Duodenal mucosa (tissue), 2 donors: ENCODE results near the gene CDV3.
"Not testable (repeated sequence)": the region's sequence is repeated elsewhere in the genome, so short reads cannot be mapped to it uniquely, and the experiment has no call there.

Experiments used
- H3K27ac ChIP-seq: one replicate; pipeline ENCODE4 v1.7.0; 2013; ENCODE audit warnings: low read depth, low read length
- H3K27me3 ChIP-seq, 2 donors: one replicate each; pipeline ENCODE4 v1.7.0; 2013; ENCODE audit warnings: low read length in 2 of 2, control low read depth in 1 of 2; ENCODE audit not compliant: insufficient read depth in 2 of 2, control insufficient read depth in 1 of 2
- H3K36me3 ChIP-seq, 2 donors: one replicate each; pipeline ENCODE4 v1.7.0; 2013; ENCODE audit warnings: low read length in 2 of 2, control low read depth in 1 of 2; ENCODE audit not compliant: insufficient read depth in 2 of 2, control insufficient read depth in 1 of 2
- H3K4me1 ChIP-seq, 2 donors: one replicate each; pipeline ENCODE4 v1.7.0; 2013; ENCODE audit warnings: low read length in 2 of 2, control low read depth in 1 of 2; ENCODE audit not compliant: insufficient read depth in 2 of 2, control insufficient read depth in 1 of 2
- H3K4me3 ChIP-seq, 2 donors: one replicate each; pipeline ENCODE4 v1.7.0; 2013; ENCODE audit warnings: low read length in 2 of 2, low read depth in 1 of 2
- H3K9ac ChIP-seq, 2 donors: one replicate each; pipeline ENCODE4 v1.7.0; 2013; ENCODE audit warnings: low read length in 2 of 2, low read depth in 1 of 2
- H3K9me3 ChIP-seq, 2 donors: one replicate each; pipeline ENCODE4 v1.7.0; 2013; ENCODE audit warnings: low read length in 2 of 2, control low read depth in 1 of 2; ENCODE audit not compliant: control insufficient read depth in 1 of 2

CDV3 gene

DNA sequence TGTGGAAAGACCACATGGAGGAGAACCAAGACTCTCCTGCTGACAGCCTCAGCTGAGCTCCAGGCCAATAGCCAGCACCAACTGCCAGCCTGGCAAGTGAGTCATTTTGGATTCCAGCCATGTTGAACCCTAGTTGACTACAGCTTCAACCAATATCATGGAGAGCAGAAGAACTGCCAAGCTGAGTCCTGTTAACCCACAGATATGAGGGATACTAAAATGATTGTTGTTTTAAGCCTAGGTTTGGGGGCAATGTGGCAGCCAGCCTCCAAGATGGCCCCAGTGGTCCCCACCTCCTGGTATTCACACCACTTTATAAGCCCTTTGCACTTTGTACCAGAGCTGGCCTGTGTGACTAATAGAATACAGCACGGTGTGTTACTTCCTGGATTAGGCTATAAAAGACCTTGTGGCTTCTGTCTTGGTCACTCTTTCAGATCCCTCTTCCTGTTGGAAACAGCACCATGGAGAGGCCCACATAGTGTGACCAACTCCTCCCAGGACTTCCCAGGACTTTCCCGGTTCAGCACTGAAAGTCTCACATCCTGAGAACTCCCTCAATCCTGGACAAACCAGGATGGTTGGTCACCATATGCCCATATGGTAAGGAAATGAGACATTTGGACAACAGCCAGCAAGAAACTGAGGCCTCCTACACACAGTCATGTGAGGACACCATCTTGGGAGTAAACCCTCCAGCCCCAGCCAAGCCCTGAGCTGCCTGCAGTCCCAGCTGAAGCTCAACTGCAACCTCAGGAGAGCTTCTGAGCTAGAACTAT, 32.4 kb upstream of the CDV3 start:
- Histone ChIP-seq H3K27ac (peak overlapping the region; percentile 45), H3K27me3 (no peaks in the 10 kb centered on the region), H3K4me1 (peaks cover 10 to 14% of the 10 kb centered on the region in 2 donors), H3K36me3 (no peaks in the 10 kb centered on the region), H3K9me3 (peaks cover 0 to 5% of the 10 kb centered on the region in 2 donors), H3K9ac (no peak overlapping the region), H3K4me3 (peak overlapping the region in 1 of 2 donors; percentile 17)

DNA sequence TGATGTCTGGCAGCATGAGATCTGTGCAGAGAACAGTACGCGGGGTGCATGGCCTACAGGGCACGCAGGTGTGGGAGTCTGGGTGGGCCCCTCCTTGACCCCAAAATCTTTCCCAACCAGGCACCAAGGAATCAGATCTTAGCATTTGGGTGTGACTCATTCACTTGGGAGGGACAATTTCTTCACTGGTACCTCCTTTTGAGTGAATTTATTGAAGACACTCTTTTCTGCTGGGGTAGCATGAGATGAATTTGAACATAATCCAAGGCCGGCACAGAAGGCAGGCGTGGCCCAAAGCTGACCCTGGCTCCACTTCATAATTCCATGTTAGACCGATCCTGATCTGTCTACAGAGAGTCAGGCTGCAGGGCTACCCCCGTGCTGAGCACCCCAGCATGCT, 30.6 kb upstream of the CDV3 start:
- Histone ChIP-seq H3K27ac (no peak overlapping the region), H3K9me3 (peaks cover 0 to 5% of the 10 kb centered on the region in 2 donors), H3K4me1 (peaks cover 7 to 15% of the 10 kb centered on the region in 2 donors), H3K27me3 (no peaks in the 10 kb centered on the region), H3K4me3 (no peak overlapping the region), H3K9ac (no peak overlapping the region), H3K36me3 (no peaks in the 10 kb centered on the region)

- H3K27ac ChIP-seq, H3K27me3 ChIP-seq: not testable (repeated sequence)
These were observed 28.5 kb upstream of the CDV3 start for GRCh38 chr3:133544983-133545382.

GRCh38 chr3:133547432-133548041, 25.9 kb upstream of the CDV3 start:
- Histone ChIP-seq H3K36me3 (no peaks in the 10 kb centered on the region), H3K4me3 (no peak overlapping the region), H3K27ac (no peak overlapping the region), H3K9ac (no peak overlapping the region), H3K4me1 (peaks cover 0 to 6% of the 10 kb centered on the region in 2 donors), H3K27me3 (no peaks in the 10 kb centered on the region), H3K9me3 (no peaks in the 10 kb centered on the region)

More at GRCh38 chr3:133544983-133545382, 28.5 kb upstream of the CDV3 start:
- H3K36me3 ChIP-seq, H3K4me3 ChIP-seq, H3K9ac ChIP-seq, H3K9me3 ChIP-seq: not testable (repeated sequence)
- H3K4me1 ChIP-seq: peaks cover 7 to 15% of the 10 kb centered on the region in 2 donors

DNA sequence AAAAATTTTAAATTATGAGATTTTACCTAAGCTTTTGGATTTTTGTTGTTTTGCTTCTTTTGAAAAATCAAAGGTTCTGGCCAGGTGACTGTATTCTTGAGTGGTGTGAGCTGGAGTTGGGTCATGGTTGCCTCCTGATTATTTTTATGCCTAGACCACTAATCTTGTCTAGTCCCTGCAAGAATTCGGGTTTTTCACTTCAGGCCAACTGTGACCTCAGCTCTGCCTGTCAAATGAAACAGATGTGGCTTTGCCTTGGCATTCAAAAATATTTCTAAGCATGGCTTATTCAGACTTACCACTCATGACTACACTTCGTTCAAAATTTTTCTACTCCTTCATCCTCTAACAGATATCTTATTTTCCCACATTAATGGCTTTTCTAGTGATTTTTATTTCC, 25.4 kb upstream of the CDV3 start:
- Histone ChIP-seq H3K9ac (no peak overlapping the region), H3K36me3 (no peaks in the 10 kb centered on the region), H3K27ac (no peak overlapping the region), H3K4me1 (peaks cover 0 to 6% of the 10 kb centered on the region in 2 donors), H3K27me3 (no peaks in the 10 kb centered on the region), H3K4me3 (no peak overlapping the region), H3K9me3 (no peaks in the 10 kb centered on the region)

GRCh38 chr3:133549565-133549964, 23.9 kb upstream of the CDV3 start:
- Histone ChIP-seq H3K9me3 (no peaks in the 10 kb centered on the region), H3K4me3 (no peak overlapping the region), H3K36me3 (no peaks in the 10 kb centered on the region), H3K27ac (no peak overlapping the region), H3K4me1 (peaks cover 0 to 6% of the 10 kb centered on the region in 2 donors), H3K9ac (no peak overlapping the region), H3K27me3 (no peaks in the 10 kb centered on the region)

DNA sequence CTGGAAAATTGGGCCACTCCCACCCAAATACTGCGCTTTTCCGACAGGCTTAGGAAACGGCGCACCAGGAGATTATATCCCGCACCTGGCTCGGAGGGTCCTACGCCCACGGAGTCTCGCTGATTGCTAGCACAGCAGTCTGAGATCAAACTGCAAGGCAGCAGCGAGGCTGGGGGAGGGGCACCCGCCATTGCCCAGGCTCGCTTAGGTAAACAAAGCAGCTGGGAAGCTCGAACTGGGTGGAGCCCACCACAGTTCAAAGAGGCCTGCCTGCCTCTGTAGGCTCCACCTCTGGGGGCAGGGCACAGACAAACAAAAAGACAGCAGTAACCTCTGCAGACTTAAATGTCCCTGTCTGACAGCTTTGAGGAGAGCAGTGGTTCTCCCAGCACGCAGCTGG, 21.9 kb upstream of the CDV3 start:
- not testable (repeated sequence) for H3K9me3 ChIP-seq, H3K36me3 ChIP-seq, H3K4me1 ChIP-seq, H3K4me3 ChIP-seq, H3K27ac ChIP-seq, H3K9ac ChIP-seq, H3K27me3 ChIP-seq

GRCh38 chr3:133561679-133562078, 11.8 kb upstream of the CDV3 start:
- no peak overlapping the region for H3K4me3 ChIP-seq
- no peaks in the 10 kb centered on the region for H3K9me3 ChIP-seq
- no peak overlapping the region for H3K9ac ChIP-seq
- H3K27me3 ChIP-seq: no peaks in the 10 kb centered on the region
- no peaks in the 10 kb centered on the region for H3K36me3 ChIP-seq
- no peaks in the 10 kb centered on the region for H3K4me1 ChIP-seq
- no peak overlapping the region for H3K27ac ChIP-seq

DNA sequence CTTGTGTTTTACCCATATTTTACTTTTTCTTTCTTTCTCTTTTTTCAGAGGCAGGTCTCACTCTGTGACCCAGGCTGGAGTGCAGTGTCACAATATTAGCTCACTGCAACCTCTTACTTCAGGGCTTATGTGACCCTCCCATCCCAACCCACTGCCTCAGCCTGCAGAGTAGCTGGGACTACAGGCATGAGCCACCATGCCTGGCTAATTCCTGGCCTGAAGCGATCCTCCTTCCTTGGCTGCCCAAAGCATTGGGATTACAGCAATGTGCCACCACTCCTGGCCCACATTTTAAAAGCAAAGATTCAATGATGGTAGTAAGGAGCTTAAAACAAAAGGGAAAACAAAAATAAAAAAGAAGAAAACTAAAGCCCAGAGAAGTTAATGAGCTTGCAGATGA, 11.1 kb upstream of the CDV3 start:
- no peaks in the 10 kb centered on the region for H3K36me3 ChIP-seq
- H3K27ac ChIP-seq: no peak overlapping the region
- H3K9ac ChIP-seq: no peak overlapping the region
- H3K27me3 ChIP-seq: no peaks in the 10 kb centered on the region
- H3K9me3 ChIP-seq: no peaks in the 10 kb centered on the region
- no peaks in the 10 kb centered on the region for H3K4me1 ChIP-seq
- H3K4me3 ChIP-seq: no peak overlapping the region

GRCh38 chr3:133563186-133563591, 10.3 kb upstream of the CDV3 start:
- Histone ChIP-seq H3K27me3 (no peaks in the 10 kb centered on the region), H3K9ac (no peak overlapping the region), H3K4me3 (no peak overlapping the region)

More at GRCh38 chr3:133563186-133563591, 10.3 kb upstream of the CDV3 start:
- H3K36me3 ChIP-seq: no peaks in the 10 kb centered on the region
- H3K4me1 ChIP-seq: no peaks in the 10 kb centered on the region
- H3K27ac ChIP-seq: no peak overlapping the region
- no peaks in the 10 kb centered on the region for H3K9me3 ChIP-seq
